K562 (cell line): ENCODE data around the gene LITAF.

Source experiments
- EP300 ChIP-seq: IDR thresholded peaks from 2 replicates; pipeline ENCODE4 v1.6.1; 2012; ENCODE audit warnings: low read length, improper control_type of control experiment
- EZH2 ChIP-seq: IDR thresholded peaks from 2 replicates; pipeline ENCODE4 v1.6.1; 2012; ENCODE audit warnings: low read depth, mild to moderate bottlenecking, inconsistent platforms, low read length, borderline replicate concordance
- HDAC3 ChIP-seq: fragments of 450-650 bp; IDR thresholded peaks from 2 replicates; pipeline ENCODE4 v1.6.1; 2018; ENCODE audit warnings: borderline replicate concordance, mild to moderate bottlenecking, moderate library complexity; ENCODE audit not compliant: partially characterized antibody
- HMGN3 ChIP-seq: IDR thresholded peaks from 2 replicates; pipeline ENCODE4 v1.6.1; 2011; ENCODE audit warnings: borderline replicate concordance, low read depth, mild to moderate bottlenecking, mixed read lengths, low read length; ENCODE audit not compliant: insufficient read length; ENCODE audit errors: extremely low read depth
- KLF6 ChIP-seq: fragments of 250-450 bp; sonication (Bioruptor Pico); IDR thresholded peaks from 2 replicates; pipeline ENCODE4 v1.4.0; 2020; ENCODE audit warnings: mild to moderate bottlenecking, moderate library complexity, borderline replicate concordance
- TBP ChIP-seq: optimal IDR thresholded peaks from 2 replicates; pipeline ENCODE3; 2011; ENCODE audit warnings: low read depth, low read length, improper control_type of control experiment
- TCF7 ChIP-seq: sonication (generic); IDR thresholded peaks from 2 replicates; pipeline ENCODE4 v1.6.1; 2016; ENCODE audit warnings: antibody characterized with exemption, borderline replicate concordance
- YY1 ChIP-seq, 3 experiments: IDR thresholded peaks; 2 replicates each; pipeline ENCODE4 v1.6.1; 2011; ENCODE audit warnings: low read length in 2 of 3, mild to moderate bottlenecking in 2 of 3, moderate library complexity in 2 of 3, borderline replicate concordance in 1 of 3, control low read depth in 1 of 3, low read depth in 1 of 3; ENCODE audit not compliant: insufficient read depth in 3 of 3, insufficient replicate concordance in 2 of 3, control insufficient read depth in 1 of 3, insufficient read length in 1 of 3; ENCODE audit errors: extremely low read depth in 1 of 3
- TF ChIP-seq, protein P1 (sequence below): sonication (generic); formaldehyde crosslinking; IDR thresholded peaks from 2 replicates; pipeline ENCODE4 v1.9.0; 2022; ENCODE audit warnings: mild to moderate bottlenecking, missing genetic modification reagents
- TF ChIP-seq, protein P2 (sequence below): sonication (generic); formaldehyde crosslinking; IDR thresholded peaks from 2 replicates; pipeline ENCODE4 v1.8.0; 2022; ENCODE audit warnings: missing genetic modification reagents, mild to moderate bottlenecking, borderline replicate concordance

DNA sequence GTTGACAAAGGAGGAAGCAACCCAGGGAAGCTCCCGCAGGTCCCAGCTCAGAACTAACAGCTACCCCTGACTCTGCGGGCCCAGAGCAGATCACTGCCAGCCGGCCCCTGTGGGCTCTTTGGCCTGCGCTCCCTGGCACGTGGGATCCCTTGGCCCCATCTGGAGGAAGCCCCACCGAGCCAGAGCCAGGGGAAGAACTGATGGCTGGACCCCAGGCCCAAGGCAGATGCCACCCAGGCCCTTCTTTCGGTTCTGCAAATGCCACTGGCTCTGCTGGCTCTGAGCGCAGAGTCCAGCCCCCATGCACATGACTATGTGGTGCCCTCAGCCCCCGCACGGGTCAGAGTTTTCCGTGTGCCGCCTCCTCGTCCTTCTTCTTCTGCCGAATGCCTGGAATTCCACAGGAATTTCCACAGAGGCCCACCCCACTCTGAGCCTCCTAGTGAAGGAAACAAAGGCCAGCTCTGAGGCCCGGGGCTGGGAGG lies 45.8 kb upstream of the LITAF start:
- TF ChIP-seq YY1 (IDR thresholded peaks at IDR 0.05; ENCODE audit: borderline replicate concordance in 1 of 3, control insufficient read depth in 1 of 3, extremely low read depth in 1 of 3, insufficient read depth in 3 of 3, insufficient read length in 1 of 3, insufficient replicate concordance in 2 of 3, low read depth in 1 of 3, low read length in 2 of 3) (no peak), HDAC3 (no peak), EZH2 (no peak), HMGN3 (no peak), KLF6 (CRISPR knock-in tag) (no peak), EP300 (no peak), TCF7 (no peak), TBP (no peak)
- TF ChIP-seq, protein P1, sequence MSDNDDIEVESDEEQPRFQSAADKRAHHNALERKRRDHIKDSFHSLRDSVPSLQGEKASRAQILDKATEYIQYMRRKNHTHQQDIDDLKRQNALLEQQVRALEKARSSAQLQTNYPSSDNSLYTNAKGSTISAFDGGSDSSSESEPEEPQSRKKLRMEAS (CRISPR knock-in tag), result no peak
- TF ChIP-seq, protein P2, sequence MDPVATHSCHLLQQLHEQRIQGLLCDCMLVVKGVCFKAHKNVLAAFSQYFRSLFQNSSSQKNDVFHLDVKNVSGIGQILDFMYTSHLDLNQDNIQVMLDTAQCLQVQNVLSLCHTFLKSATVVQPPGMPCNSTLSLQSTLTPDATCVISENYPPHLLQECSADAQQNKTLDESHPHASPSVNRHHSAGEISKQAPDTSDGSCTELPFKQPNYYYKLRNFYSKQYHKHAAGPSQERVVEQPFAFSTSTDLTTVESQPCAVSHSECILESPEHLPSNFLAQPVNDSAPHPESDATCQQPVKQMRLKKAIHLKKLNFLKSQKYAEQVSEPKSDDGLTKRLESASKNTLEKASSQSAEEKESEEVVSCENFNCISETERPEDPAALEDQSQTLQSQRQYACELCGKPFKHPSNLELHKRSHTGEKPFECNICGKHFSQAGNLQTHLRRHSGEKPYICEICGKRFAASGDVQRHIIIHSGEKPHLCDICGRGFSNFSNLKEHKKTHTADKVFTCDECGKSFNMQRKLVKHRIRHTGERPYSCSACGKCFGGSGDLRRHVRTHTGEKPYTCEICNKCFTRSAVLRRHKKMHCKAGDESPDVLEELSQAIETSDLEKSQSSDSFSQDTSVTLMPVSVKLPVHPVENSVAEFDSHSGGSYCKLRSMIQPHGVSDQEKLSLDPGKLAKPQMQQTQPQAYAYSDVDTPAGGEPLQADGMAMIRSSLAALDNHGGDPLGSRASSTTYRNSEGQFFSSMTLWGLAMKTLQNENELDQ (CRISPR knock-in tag), result no peak
